ENCODE measurements around the gene KIF3C. TPM values are rescaled to one million over a fixed set of nuclear protein-coding genes. Genes with fewer than 3 reads are reported as not detected.
"Not testable (repeated sequence)": the region's sequence is repeated elsewhere in the genome, so short reads cannot be mapped to it uniquely, and the experiment has no call there.

Gene KIF3C
- total RNA-seq, 2 experiments from 2014 or later: 12.4 to 15.4 TPM

DNA sequence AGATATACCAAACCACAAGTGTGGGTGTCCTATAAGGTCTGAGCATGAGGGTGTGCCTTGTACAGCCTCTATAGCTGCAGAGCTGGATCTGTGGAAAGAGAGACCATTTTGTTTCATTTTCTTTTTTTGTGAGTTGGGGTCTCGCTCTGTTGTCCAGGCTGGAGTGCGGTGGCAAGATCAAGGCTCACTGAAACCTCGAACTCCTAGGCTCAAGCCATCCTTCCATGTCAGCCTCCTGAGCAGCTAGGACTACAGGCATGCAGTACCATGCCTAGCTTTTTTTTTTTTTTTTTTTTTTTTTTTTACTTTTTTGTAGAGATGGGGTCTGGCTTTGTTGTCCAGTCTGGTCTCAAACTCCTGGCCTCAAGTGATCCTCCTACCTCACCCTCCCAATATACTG is 10.7 kb downstream of the KIF3C start:
- H3K4me3 Mint-ChIP-seq: no peak overlapping the region
- CTCF ChIA-PET: interaction anchor here (1.0 to 2.4 kb wide), 5 partner anchors 11 to 201 kb away, joined by 3 to 11 read pairs (median 3); partner anchors contain the start of gene GAREM2

DNA sequence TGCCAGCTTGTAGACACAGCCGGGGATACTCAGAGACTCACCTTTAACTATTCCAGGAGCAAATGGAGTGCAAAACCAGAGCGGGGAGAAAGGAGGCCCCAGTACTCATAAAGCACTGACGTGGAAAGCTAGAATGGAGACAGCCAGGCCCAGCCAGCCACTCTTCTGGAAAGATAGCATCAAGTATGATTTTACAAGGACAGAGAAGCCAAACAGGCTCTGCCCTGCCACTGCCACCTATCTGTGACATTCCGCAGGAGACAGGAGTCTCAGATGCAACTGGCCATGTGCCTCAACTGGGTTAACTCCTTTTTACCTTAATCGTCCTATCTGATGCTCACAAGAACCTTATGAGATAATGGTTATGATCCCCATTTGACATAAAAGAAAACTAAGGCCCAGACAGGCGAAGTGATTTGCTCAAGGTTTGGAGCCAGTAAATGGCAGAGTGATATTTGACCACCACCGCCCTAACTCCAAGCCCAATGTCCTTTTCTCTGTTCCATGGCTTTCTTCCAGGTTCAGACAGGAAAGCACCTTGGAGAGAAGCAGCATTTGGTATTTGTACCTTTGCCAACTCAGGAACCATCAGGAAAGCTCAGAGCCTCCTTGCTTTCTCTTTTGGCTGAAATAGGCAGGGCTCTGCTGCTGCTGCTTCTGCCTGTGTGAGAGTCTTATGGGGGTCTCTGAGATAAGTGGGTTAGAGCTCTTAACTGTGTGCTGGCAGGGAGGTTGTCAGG is 15.6 kb downstream of the KIF3C start:
- H3K27ac Mint-ChIP-seq: no peak overlapping the region
- ATAC-seq (no peak), DNase-seq (no peak)
- no peaks in the 10 kb centered on the region for H3K36me3 Mint-ChIP-seq
- H3K4me1 Mint-ChIP-seq: peaks cover 13% of the 10 kb centered on the region
- CTCF ChIA-PET: interaction anchor here (1.1 to 1.2 kb wide), 2 partner anchors 16 to 61 kb away, joined by 3 to 5 read pairs; no protein-coding TSS in a partner anchor
- H3K9me3 Mint-ChIP-seq (ENCODE audit: low read depth): no peaks in the 10 kb centered on the region
- no peaks in the 10 kb centered on the region for H3K27me3 Mint-ChIP-seq
- no peak overlapping the region for H3K4me3 Mint-ChIP-seq

More for the DNA sequence above, 10.7 kb downstream of the KIF3C start:
- no peak for DNase-seq
- Mint-ChIP-seq H3K27me3 (no peaks in the 10 kb centered on the region), H3K27ac (no peak overlapping the region), H3K9me3 (ENCODE audit: low read depth) (no peaks in the 10 kb centered on the region), H3K36me3 (no peaks in the 10 kb centered on the region), H3K4me1 (peaks cover 9% of the 10 kb centered on the region)
- ATAC-seq: no peak

DNA sequence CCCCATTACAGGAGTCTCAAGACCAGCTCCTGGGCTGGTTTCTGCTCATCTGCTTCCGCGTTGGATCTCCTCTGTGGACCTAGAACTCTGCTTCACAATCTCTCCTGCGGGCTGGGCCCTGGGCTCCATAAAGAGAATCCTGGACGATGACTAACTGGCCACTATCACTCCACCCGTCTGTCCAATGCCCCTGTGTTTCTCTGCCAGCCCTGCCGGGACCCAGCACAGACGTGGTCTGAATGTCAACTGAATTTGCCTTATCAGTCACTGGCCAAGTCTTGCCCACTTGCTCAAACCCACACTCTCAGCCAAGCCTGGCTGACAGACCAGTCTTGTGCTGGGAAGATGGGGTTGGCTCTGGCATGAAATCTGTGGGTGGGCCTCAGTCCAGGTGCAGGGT is 17.4 kb downstream of the KIF3C start:
- Mint-ChIP-seq H3K4me1 (peaks cover 23% of the 10 kb centered on the region), H3K9me3 (ENCODE audit: low read depth) (no peaks in the 10 kb centered on the region), H3K4me3 (no peak overlapping the region), H3K27me3 (no peaks in the 10 kb centered on the region), H3K27ac (no peak overlapping the region), H3K36me3 (no peaks in the 10 kb centered on the region)
- DNase-seq (no peak), ATAC-seq (no peak)
- CTCF ChIA-PET: interaction anchor here (1.4 kb wide), 1 partner anchor 14 kb away, joined by 3 read pairs; no protein-coding TSS in a partner anchor

DNA sequence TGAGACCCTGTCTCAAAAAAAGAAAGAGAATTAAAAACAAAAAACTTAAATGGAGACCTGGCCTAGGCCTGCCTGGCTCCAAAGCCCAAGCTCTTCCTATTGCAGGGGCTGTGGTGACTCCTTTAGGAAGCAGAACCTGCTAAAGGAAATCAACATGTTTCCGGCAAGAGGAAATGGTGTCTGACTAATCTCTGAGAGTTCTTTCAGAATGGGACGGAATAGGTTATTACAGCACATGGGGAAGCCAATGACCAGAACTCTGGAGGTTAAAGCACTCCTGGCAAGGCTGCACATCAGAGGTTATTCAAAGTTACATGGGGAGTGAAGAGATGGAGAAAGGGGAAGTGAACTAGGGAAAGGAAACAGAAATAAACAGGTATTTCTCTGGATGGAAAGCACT is 21.4 kb downstream of the KIF3C start:
- CTCF ChIA-PET: interaction anchor here (1.0 to 2.7 kb wide), 5 partner anchors 10 to 617 kb away, joined by 3 to 13 read pairs (median 4); no protein-coding TSS in a partner anchor
- Mint-ChIP-seq H3K4me1 (peaks cover 14% of the 10 kb centered on the region), H3K27me3 (no peaks in the 10 kb centered on the region), H3K27ac (peak overlapping the region; percentile 58), H3K4me3 (no peak overlapping the region), H3K36me3 (no peaks in the 10 kb centered on the region), H3K9me3 (ENCODE audit: low read depth) (no peaks in the 10 kb centered on the region)
- peak; percentile 42 for ATAC-seq
- DNase-seq: no peak

DNA sequence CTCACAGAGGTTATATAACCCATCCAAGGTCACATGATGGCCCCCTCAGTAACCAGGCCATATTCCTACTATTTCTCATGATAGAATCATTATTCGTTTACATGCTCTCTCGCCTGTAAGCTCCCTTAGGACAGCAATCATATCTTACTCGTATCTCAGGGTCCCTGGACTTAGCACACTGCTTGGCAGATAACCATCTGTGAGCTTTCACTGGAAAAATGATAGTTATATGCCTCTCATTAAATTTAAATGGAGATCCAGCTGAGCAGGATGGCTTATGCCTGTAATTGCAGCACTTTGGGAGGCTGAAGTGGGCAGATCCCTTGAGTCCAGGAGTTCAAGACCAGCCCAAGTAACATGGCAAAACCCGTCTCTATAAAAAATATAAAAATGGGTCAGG is 21.9 kb downstream of the KIF3C start:
- Mint-ChIP-seq H3K27ac (no peak overlapping the region), H3K9me3 (ENCODE audit: low read depth) (no peaks in the 10 kb centered on the region), H3K36me3 (no peaks in the 10 kb centered on the region), H3K4me3 (no peak overlapping the region), H3K27me3 (no peaks in the 10 kb centered on the region), H3K4me1 (peaks cover 14% of the 10 kb centered on the region)
- CTCF ChIA-PET: interaction anchor here (1.0 to 2.7 kb wide), 5 partner anchors 10 to 617 kb away, joined by 3 to 13 read pairs (median 4); no protein-coding TSS in a partner anchor
- DNase-seq (no peak), ATAC-seq (no peak)

DNA sequence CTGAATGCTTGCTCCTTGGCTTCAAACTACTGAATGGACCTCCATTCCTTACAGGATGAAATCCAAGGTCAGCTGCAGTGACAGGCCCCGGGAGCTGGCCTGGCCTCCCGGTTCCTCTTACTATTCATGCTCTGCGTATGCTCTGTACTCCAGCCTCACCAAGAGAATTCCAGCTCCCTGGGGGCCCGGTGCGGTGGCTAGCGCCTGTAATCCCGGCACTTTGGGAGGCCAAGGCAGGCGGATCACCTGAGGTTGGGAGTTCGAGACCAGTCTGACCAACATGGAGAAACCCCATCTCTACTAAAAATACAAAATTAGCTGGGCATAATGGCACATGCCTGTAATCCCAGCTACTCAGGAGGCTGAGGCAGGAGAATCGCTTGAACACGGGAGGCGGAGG is 23.7 kb downstream of the KIF3C start:
- H3K4me1 Mint-ChIP-seq: peaks cover 14% of the 10 kb centered on the region
- H3K27me3 Mint-ChIP-seq; H3K9me3 Mint-ChIP-seq (ENCODE audit: low read depth); H3K36me3 Mint-ChIP-seq; H3K4me3 Mint-ChIP-seq; H3K27ac Mint-ChIP-seq; DNase-seq; ATAC-seq: not testable (repeated sequence)
- CTCF ChIA-PET: interaction anchor here (1.5 kb wide), 1 partner anchor 9 kb away, joined by 5 read pairs; no protein-coding TSS in a partner anchor

DNA sequence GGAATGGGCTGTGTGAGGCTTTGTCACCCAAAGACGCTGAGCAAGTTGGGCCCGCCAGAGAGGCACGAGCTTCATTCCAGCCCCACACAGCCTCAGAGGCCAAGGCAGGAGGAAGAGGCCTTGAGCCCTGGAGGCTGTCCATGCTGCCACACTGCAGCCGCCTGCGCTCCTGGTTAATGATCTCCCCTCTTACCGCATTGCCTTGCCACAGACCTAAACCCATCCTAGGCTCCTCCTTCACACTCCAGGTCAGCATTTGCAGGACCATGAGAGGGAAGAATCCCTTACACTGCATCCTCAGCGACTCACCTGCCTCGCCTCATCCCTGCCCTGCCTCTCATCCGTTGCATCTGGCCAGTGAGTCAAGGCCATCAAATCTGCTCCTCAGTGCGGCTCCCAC is 24.6 kb downstream of the KIF3C start:
- Mint-ChIP-seq H3K4me3 (no peak overlapping the region), H3K4me1 (peaks cover 14% of the 10 kb centered on the region), H3K9me3 (ENCODE audit: low read depth) (no peaks in the 10 kb centered on the region), H3K27me3 (no peaks in the 10 kb centered on the region), H3K27ac (no peak overlapping the region), H3K36me3 (no peaks in the 10 kb centered on the region)
- CTCF ChIA-PET: interaction anchor here (1.5 kb wide), 1 partner anchor 8 kb away, joined by 5 read pairs; no protein-coding TSS in a partner anchor
- ATAC-seq (no peak), DNase-seq (no peak)

DNA sequence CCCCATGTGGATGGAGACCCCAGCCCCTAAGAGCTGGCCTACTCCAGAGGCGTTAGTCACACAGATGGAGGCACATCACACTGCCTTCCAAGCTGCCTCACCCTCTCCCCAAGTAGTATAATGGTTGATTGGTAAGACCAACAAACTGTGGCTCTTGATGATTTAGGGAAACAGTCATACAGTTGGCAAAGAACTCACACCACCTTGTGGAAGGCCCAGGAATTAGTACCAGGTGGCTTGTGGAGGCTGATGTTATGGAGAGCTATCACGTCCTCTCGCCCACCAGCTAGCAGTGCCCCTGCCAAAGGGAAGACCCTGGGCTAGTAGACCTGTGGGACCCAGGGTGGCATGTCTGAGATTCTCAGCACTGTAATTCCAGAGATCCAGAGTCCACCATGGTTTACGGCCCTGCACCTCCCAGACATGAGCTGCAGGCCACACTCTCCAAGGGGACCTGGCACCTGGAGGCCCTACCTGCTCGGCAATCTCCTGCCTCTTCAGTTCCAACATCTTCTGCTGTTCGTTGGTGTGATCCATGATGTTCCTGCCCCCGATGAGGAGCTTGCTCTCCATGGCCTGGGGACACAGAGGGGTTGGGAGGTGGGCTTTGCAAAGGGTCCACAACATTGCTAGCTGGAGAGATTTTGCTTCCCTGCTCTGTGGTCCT is 26.3 kb downstream of the KIF3C start:
- no peak overlapping the region for H3K27ac Mint-ChIP-seq
- CTCF ChIA-PET: interaction anchor here (0.8 to 2.2 kb wide), 4 partner anchors 11 to 228 kb away, joined by 3 to 6 read pairs (median 4); no protein-coding TSS in a partner anchor
- no peak overlapping the region for H3K4me3 Mint-ChIP-seq
- H3K4me1 Mint-ChIP-seq: peaks cover 5% of the 10 kb centered on the region
- no peaks in the 10 kb centered on the region for H3K9me3 Mint-ChIP-seq (ENCODE audit: low read depth)
- ATAC-seq (no peak), DNase-seq (no peak)
- no peaks in the 10 kb centered on the region for H3K36me3 Mint-ChIP-seq
- no peaks in the 10 kb centered on the region for H3K27me3 Mint-ChIP-seq

DNA sequence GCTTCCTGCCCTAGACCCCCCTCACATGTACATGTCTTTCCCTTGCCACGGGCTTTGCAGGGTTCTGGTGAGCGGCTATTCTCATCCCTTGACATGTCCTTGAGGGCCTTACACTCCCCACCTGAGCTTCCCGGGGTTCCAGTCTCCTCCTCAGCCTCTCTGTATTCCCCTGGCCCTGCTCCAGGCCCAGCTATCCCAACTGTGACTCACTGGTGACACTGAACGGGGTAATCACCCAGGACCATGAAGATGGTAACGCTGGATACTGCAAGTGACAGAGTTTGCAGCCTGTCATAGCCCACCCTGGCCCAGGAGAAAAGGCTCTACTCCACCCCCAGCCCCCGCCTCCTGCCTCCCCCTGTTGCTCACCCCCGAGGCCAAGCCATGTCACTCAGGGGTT is 27.3 kb downstream of the KIF3C start:
- no peaks in the 10 kb centered on the region for H3K9me3 Mint-ChIP-seq (ENCODE audit: low read depth)
- H3K36me3 Mint-ChIP-seq: no peaks in the 10 kb centered on the region
- peaks cover 2% of the 10 kb centered on the region for H3K4me1 Mint-ChIP-seq
- H3K27ac Mint-ChIP-seq: no peak overlapping the region
- ATAC-seq (no peak), DNase-seq (no peak)
- no peak overlapping the region for H3K4me3 Mint-ChIP-seq
- no peaks in the 10 kb centered on the region for H3K27me3 Mint-ChIP-seq
- CTCF ChIA-PET: interaction anchor here (0.9 to 2.2 kb wide), 2 partner anchors 37 to 229 kb away, joined by 4 to 6 read pairs (median 5); no protein-coding TSS in a partner anchor

DNA sequence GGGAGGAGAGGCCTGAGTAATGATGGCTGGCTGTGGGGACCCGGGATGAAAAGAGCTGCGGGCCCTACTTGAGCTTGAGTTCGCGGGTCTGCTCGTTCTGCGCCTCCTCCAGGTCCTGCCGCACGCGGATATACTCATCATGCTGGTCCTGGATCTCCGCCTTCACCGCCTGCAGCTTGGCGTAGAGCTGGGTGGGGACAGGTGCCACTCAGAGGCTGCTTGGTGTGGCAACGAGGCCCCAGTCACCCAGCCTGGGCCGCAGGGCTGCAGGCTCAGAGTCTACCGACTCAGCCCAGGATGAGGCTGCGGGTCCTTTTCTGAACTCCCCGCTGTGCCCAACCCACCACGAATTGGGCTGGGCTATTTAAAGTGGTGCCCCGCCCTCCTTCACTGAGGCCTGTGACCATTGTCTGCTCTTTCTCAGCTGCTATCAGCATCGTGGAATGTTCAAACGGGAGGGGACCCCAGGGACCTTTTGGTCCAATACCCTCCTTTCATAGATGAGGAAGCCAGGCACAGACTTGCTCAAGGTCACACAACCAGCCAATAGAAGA is 28.0 kb downstream of the KIF3C start:
- Mint-ChIP-seq H3K27ac (no peak overlapping the region), H3K4me1 (peaks cover 2% of the 10 kb centered on the region), H3K9me3 (ENCODE audit: low read depth) (no peaks in the 10 kb centered on the region), H3K4me3 (no peak overlapping the region), H3K27me3 (no peaks in the 10 kb centered on the region), H3K36me3 (no peaks in the 10 kb centered on the region)
- CTCF ChIA-PET: interaction anchor here (1.0 to 2.2 kb wide), 2 partner anchors 37 to 230 kb away, joined by 5 to 6 read pairs; no protein-coding TSS in a partner anchor
- no peak for DNase-seq
- no peak for ATAC-seq

DNA sequence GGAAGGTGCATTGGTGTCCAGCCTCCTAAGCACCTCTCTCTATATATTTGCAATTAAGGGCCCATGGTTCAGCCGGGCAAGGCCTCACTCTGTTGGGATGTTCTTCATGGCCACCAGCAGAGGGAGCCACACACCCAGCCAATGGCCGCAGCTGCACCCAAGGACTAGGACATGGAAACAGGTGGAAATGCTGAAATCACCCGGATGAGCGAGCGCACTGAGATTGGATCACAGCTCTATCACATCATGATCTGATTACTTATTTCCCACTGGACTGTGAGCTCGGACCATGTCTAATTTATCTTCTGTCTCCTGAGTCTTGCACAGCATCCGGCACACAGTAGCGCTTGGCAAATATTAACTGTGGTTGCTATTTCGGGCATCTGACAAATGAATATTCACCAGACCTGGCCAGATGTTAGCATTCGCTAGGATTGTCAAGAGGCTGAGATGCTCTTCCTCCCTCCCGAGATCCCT is 31.2 kb downstream of the KIF3C start:
- no peaks in the 10 kb centered on the region for H3K9me3 Mint-ChIP-seq (ENCODE audit: low read depth)
- H3K4me3 Mint-ChIP-seq: no peak overlapping the region
- peaks cover 6% of the 10 kb centered on the region for H3K4me1 Mint-ChIP-seq
- CTCF ChIA-PET: interaction anchor here (0.7 to 5.6 kb wide), 35 partner anchors 10 to 626 kb away, joined by 3 to 26 read pairs (median 4); partner anchors contain the start of genes ASXL2 and KIF3C
- H3K27ac Mint-ChIP-seq: no peak overlapping the region
- ATAC-seq (peak; percentile 95), DNase-seq (peak; percentile 79)
- no peaks in the 10 kb centered on the region for H3K27me3 Mint-ChIP-seq
- no peaks in the 10 kb centered on the region for H3K36me3 Mint-ChIP-seq

DNA sequence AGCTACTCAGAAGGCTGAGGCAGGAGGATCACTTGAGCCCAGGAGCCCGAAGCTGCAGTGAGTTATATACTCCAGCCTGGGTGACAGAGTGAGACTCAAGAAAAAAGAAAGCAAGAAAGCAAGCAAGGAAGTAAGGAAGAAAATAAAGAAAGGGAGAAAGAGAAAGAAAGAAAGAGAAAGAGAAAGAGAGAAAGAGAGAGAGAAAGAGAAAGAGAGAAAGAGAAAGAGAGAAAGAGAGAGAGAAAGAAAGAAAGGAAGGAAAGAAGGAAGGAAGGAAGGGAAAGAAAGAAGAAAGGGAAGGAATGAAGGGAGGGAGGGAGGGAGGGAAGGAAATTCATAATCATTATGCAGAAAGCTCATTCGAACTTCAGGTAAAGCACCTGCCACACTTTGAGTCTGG is 33.9 kb downstream of the KIF3C start:
- Mint-ChIP-seq H3K36me3 (no peaks in the 10 kb centered on the region), H3K4me1 (peaks cover 6% of the 10 kb centered on the region), H3K4me3 (no peak overlapping the region), H3K9me3 (ENCODE audit: low read depth) (no peaks in the 10 kb centered on the region), H3K27me3 (no peaks in the 10 kb centered on the region), H3K27ac (no peak overlapping the region)
- DNase-seq: no peak
- CTCF ChIA-PET: interaction anchor here (1.5 to 5.6 kb wide), 3 partner anchors 10 to 96 kb away, joined by 3 to 26 read pairs (median 11); no protein-coding TSS in a partner anchor
- ATAC-seq: no peak

DNA sequence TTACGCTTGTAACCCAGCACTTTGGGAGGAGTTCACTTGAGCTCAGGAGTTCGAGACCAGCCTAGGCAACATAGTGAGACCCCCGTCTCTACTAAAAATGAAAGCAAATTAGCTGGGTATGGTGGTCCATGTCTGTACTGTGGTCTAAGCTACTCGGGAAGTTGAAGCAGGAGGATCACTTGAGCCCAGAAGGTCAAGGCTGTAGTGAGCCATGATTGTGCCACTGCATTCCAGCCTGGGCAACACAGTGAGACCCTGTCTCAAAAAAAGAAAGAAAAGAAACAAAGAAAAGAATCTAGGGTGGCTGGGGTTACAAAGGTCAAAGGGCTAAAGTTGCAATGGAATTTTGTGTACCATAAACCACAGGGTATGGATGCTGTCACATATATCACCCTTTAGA is 41.3 kb downstream of the KIF3C start:
- no peaks in the 10 kb centered on the region for H3K27me3 Mint-ChIP-seq
- no peak for DNase-seq
- no peaks in the 10 kb centered on the region for H3K36me3 Mint-ChIP-seq
- H3K4me1 Mint-ChIP-seq: no peaks in the 10 kb centered on the region
- no peak overlapping the region for H3K27ac Mint-ChIP-seq
- no peak overlapping the region for H3K4me3 Mint-ChIP-seq
- no peaks in the 10 kb centered on the region for H3K9me3 Mint-ChIP-seq (ENCODE audit: low read depth)
- CTCF ChIA-PET: interaction anchor here (1.2 kb wide), 1 partner anchor 10 kb away, joined by 4 read pairs; no protein-coding TSS in a partner anchor
- no peak for ATAC-seq
